OCI-LY3 (cell line): ENCODE data around the gene EFNA4.

Source experiments
- CTCF ChIP-seq: fragments of 200-600, 300-600 bp; sonication (generic); IDR thresholded peaks from 2 replicates; pipeline ENCODE4 v1.5.1; 2014; ENCODE audit warnings: antibody characterized with exemption, low read length, low read depth
- EZH2phosphoT487 ChIP-seq: fragments of 200-600 bp; shearing (Covaris generic); IDR thresholded peaks from 2 replicates; pipeline ENCODE4 v1.6.1; 2018; ENCODE audit warnings: antibody characterized with exemption, mixed run types, low read depth

DNA sequence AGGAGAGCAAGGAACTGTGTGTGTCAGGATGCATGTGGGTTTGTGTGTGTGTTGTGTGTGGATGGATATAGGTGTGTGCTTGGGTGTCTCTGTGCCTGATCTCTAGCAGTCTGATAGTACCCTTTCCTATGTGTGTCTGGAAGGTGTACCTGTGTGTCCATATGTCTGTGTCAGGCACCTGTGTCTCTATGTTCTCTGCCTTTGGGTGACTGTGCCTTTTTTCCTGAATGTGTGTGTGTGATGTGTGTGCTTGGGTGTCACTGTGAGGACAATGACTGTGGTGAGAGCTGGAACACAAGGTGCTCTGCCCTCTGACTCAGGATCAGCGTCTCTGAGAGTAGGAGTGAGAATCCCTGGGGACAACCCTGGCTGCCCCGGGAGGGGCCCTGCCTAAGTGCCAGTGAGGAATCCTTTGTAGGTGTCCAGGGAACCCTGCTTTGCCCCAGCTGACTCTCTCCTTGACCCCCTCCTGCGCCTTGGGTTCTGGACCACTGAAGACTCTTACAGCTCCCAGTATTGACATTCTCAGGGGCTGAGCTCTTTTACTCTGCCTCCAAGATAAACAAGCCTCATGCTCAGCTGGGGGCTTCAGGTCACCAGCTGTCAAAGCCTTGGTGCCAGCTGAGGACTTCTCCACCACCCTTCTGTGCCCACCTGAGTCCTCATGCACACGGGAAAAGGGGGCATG lies 14.4 kb downstream of the EFNA4 start:
- no peak for TF ChIP-seq CTCF
- TF ChIP-seq EZH2phosphoT487, result no peak
